Ureter (tissue), 1 donor: Measurements from ENCODE around the gene RASD1. TPM values are rescaled to one million over a fixed set of nuclear protein-coding genes. Genes with fewer than 3 reads are reported as not detected.

Experiments
- total RNA-seq: library from RNA; stranded (reverse); gene quantifications from one replicate; pipeline ENCODE4 v1.2.4, GENCODE V29; 2023
- donor health status: DM: yes; HTN: yes; CAD: no.

Gene RASD1
- total RNA-seq, 1 donor from 2014 or later, result 5.8 TPM

Other genes with a start within 250 kb of the RASD1 start
- 54.0 TPM for gene COPS3, start 215.1 kb downstream of the RASD1 start, total RNA-seq
- gene NT5M, start 193.0 kb downstream of the RASD1 start, total RNA-seq, result 2.3 TPM
- 19.1 TPM for gene MED9, start 19.4 kb downstream of the RASD1 start, total RNA-seq
- 53.6 TPM for gene PEMT, start 95.3 kb upstream of the RASD1 start, total RNA-seq
- gene RAI1, start 185.1 kb upstream of the RASD1 start, total RNA-seq, result 117 TPM